HL-60 (cell line): Measurements from ENCODE around the gene DGCR8.

Experiments used
- DNase-seq, 2 experiments: peaks; one replicate each; pipeline ENCODE4 v3.0.0-alpha.2; 2010 to 2020; ENCODE audit warnings: low read depth in 1 of 2, low spot score in 1 of 2
- H3K27ac ChIP-seq: fragments of 250-450 bp; sonication (Bioruptor Pico); replicated peaks from 2 replicates; pipeline ENCODE4 v1.5.1; 2020; ENCODE audit warnings: mild to moderate bottlenecking, moderate library complexity
- H3K27me3 ChIP-seq: fragments of 250-450 bp; sonication (Bioruptor Pico); 2 replicates; pipeline ENCODE4 v1.5.1; 2021; ENCODE audit warnings: mild to moderate bottlenecking, moderate library complexity; ENCODE audit not compliant: insufficient read depth, poor library complexity, severe bottlenecking
- H3K4me3 ChIP-seq: replicated peaks from 2 replicates; pipeline ENCODE4 v1.5.1; 2011; ENCODE audit warnings: mild to moderate bottlenecking, control low read depth, low read length; ENCODE audit not compliant: insufficient read depth
- CTCF ChIP-seq: IDR thresholded peaks from one replicate; pipeline ENCODE4 v1.5.1; 2011; ENCODE audit warnings: low read length, control low read depth, inconsistent platforms; ENCODE audit not compliant: insufficient read depth
- GABPA ChIP-seq: IDR thresholded peaks from 2 replicates; pipeline ENCODE4 v1.6.1; 2012; ENCODE audit warnings: low read depth
- POLR2AphosphoS5 ChIP-seq: IDR thresholded peaks from 2 replicates; pipeline ENCODE4 v1.6.1; 2012; ENCODE audit warnings: low read depth
- REST ChIP-seq: IDR thresholded peaks from 2 replicates; pipeline ENCODE4 v1.6.1; 2012; ENCODE audit warnings: low read depth; ENCODE audit not compliant: insufficient replicate concordance
- SPI1 ChIP-seq: IDR thresholded peaks from 2 replicates; pipeline ENCODE4 v1.6.1; 2012; ENCODE audit warnings: low read depth, mild to moderate bottlenecking, borderline replicate concordance

DGCR8 gene

GRCh38 chr22:20054034-20054427 lies 26.0 kb upstream of the DGCR8 start:
- no peak for DNase-seq
- no peak overlapping the region for H3K4me3 ChIP-seq
- H3K27me3 ChIP-seq = no peaks in the 10 kb centered on the region
- TF ChIP-seq SPI1 (no peak), GABPA (no peak), CTCF (no peak), REST (no peak), POLR2AphosphoS5 (no peak)
- H3K27ac ChIP-seq = no peak overlapping the region

GRCh38 chr22:20054485-20054884 lies 25.6 kb upstream of the DGCR8 start:
- no peaks in the 10 kb centered on the region for H3K27me3 ChIP-seq
- no peak for DNase-seq
- no peak overlapping the region for H3K4me3 ChIP-seq
- no peak overlapping the region for H3K27ac ChIP-seq
- TF ChIP-seq POLR2AphosphoS5 (no peak), GABPA (no peak), SPI1 (no peak), CTCF (no peak), REST (no peak)

- Histone ChIP-seq H3K4me3 (no peak overlapping the region), H3K27me3 (no peaks in the 10 kb centered on the region), H3K27ac (no peak overlapping the region)
- DNase-seq = no peak
- TF ChIP-seq CTCF = no peak
- TF ChIP-seq GABPA = no peak
- TF ChIP-seq POLR2AphosphoS5 = no peak
- no peak for TF ChIP-seq REST
- no peak for TF ChIP-seq SPI1
Measured at GRCh38 chr22:20055144-20055543, 24.9 kb upstream of the DGCR8 start.
